ENCODE measurements around the gene CRYBA1.

DNA sequence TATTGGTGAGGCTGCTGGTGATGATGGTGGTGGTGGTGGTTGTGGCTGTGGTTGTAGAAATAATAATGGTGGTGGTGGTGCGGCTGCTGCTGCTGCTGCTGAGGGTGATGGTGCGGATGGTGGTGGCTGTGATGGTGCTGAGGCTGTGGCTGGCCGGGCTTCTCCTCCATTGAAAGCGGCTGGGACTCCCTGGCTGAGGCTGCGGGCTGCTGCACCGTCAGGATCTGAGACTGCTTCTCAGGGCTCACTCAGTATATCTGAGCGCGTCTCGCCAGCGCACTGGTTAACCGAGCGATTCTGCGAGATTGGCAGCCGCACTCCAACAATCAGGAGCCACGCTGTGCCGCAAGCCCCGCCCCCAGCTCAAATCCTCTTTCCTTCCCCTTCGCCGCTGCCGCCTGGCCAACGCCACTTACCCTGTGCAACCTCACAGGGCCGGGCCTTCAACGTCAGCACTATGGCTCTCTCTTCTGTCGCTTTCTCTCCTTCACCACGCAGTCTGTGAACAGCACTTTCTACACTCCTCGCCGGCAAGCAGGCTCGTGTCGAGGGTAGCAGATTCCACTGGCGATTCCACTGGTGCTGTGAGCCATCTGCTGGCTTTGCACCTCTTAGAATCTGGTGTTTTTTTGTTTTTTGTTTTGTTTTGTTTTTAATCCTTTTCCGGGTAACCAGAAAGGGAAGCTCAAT is 47.4 kb downstream of the CRYBA1 start, which contains the start of gene NUFIP2:
- TF ChIP-seq, protein P1, sequence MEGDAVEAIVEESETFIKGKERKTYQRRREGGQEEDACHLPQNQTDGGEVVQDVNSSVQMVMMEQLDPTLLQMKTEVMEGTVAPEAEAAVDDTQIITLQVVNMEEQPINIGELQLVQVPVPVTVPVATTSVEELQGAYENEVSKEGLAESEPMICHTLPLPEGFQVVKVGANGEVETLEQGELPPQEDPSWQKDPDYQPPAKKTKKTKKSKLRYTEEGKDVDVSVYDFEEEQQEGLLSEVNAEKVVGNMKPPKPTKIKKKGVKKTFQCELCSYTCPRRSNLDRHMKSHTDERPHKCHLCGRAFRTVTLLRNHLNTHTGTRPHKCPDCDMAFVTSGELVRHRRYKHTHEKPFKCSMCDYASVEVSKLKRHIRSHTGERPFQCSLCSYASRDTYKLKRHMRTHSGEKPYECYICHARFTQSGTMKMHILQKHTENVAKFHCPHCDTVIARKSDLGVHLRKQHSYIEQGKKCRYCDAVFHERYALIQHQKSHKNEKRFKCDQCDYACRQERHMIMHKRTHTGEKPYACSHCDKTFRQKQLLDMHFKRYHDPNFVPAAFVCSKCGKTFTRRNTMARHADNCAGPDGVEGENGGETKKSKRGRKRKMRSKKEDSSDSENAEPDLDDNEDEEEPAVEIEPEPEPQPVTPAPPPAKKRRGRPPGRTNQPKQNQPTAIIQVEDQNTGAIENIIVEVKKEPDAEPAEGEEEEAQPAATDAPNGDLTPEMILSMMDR (IDR thresholded peaks at IDR 0.05; ENCODE audit: low read depth, low read length): no peak
- no peak for TF ChIP-seq EZH2phosphoT487 (IDR thresholded peaks at IDR 0.05; ENCODE audit: low read depth)

Measured in OCI-LY3 (cell line).